Smooth muscle cell (in vitro differentiated cells): ENCODE results near the gene LITAF. TPM values are rescaled to one million over a fixed set of nuclear protein-coding genes. Genes with fewer than 3 reads are reported as not detected.

ENCODE experiments used
- DNase-seq: peaks from one replicate; lab custom pipeline; 2025; ENCODE audit not compliant: unreplicated experiment; lab: John Stamatoyannopoulos, UW
- H2AFZ ChIP-seq: fragments of 200-600 bp; sonication (generic); 2 replicates; pipeline ENCODE4 v1.6.0; 2016; ENCODE audit warnings: antibody characterized with exemption, low read depth, mild to moderate bottlenecking
- H3F3A ChIP-seq: fragments of 200-600 bp; sonication (generic); 2 replicates; pipeline ENCODE4 v1.6.0; 2017; ENCODE audit warnings: antibody characterized with exemption, low read depth
- H3K27ac ChIP-seq: fragments of 200-600 bp; sonication (generic); 2 replicates; pipeline ENCODE4 v1.5.1; 2016; ENCODE audit warnings: low read depth, mild to moderate bottlenecking
- H3K27me3 ChIP-seq: fragments of 200-600 bp; sonication (generic); 2 replicates; pipeline ENCODE4 v1.6.1; 2016; ENCODE audit warnings: low read depth, mild to moderate bottlenecking
- H3K36me3 ChIP-seq: fragments of 200-600 bp; sonication (generic); 2 replicates; pipeline ENCODE4 v1.5.1; 2016; ENCODE audit warnings: low read depth
- H3K4me1 ChIP-seq: fragments of 200-600 bp; sonication (generic); 2 replicates; pipeline ENCODE4 v1.5.1; 2016; ENCODE audit warnings: low read depth
- H3K4me2 ChIP-seq: fragments of 200-600 bp; sonication (generic); 2 replicates; pipeline ENCODE4 v1.6.0; 2016; ENCODE audit warnings: mild to moderate bottlenecking
- H3K4me3 ChIP-seq: fragments of 200-600 bp; sonication (generic); 2 replicates; pipeline ENCODE4 v1.5.1; 2016; ENCODE audit warnings: mild to moderate bottlenecking
- H3K79me2 ChIP-seq: fragments of 200-600 bp; sonication (generic); 2 replicates; pipeline ENCODE4 v1.6.0; 2016; ENCODE audit warnings: low read depth, mild to moderate bottlenecking
- H3K9ac ChIP-seq: fragments of 200-600 bp; sonication (generic); 2 replicates; pipeline ENCODE4 v1.6.0; 2016; ENCODE audit warnings: low read depth
- H3K9me3 ChIP-seq: fragments of 200-600 bp; sonication (generic); replicated peaks from 2 replicates; pipeline ENCODE4 v1.5.1; 2016; ENCODE audit warnings: low read depth
- H4K20me1 ChIP-seq: fragments of 200-600 bp; sonication (generic); 2 replicates; pipeline ENCODE4 v1.6.0; 2016; ENCODE audit warnings: low read depth
- WGBS: methylation state at CpG from one replicate; pipeline ENCODE4 v1.1.7; 2016; ENCODE audit warnings: low lambda C conversion rate; 5-methylcytosine and 5-hydroxymethylcytosine counted together
- polyA plus RNA-seq: library from polyadenylated mRNA; unstranded; fragments of >200 nt; fragmentation: Nextera tagmentation; extraction: Ambion mirVana; gene quantifications from 2 replicates; pipeline ENCODE4 v1.2.1, GENCODE V29; 2016
- total RNA-seq: library from RNA; depleted of rRNA; stranded (reverse); fragments of >200 nt; gene quantifications from 2 replicates; pipeline ENCODE4 v1.2.3, GENCODE V29; 2014
- TF ChIP-seq, protein P1 (sequence below): fragments of 200-600 bp; sonication (generic); IDR thresholded peaks from 2 replicates; pipeline ENCODE4 v1.5.1; 2017; ENCODE audit warnings: borderline replicate concordance, mild to moderate bottlenecking, antibody characterized with exemption; ENCODE audit not compliant: insufficient read depth, poor library complexity, severe bottlenecking

LITAF gene
- total and polyA plus RNA-seq, 2 experiments from 2014 or later = 40.4 to 72.6 TPM

DNA sequence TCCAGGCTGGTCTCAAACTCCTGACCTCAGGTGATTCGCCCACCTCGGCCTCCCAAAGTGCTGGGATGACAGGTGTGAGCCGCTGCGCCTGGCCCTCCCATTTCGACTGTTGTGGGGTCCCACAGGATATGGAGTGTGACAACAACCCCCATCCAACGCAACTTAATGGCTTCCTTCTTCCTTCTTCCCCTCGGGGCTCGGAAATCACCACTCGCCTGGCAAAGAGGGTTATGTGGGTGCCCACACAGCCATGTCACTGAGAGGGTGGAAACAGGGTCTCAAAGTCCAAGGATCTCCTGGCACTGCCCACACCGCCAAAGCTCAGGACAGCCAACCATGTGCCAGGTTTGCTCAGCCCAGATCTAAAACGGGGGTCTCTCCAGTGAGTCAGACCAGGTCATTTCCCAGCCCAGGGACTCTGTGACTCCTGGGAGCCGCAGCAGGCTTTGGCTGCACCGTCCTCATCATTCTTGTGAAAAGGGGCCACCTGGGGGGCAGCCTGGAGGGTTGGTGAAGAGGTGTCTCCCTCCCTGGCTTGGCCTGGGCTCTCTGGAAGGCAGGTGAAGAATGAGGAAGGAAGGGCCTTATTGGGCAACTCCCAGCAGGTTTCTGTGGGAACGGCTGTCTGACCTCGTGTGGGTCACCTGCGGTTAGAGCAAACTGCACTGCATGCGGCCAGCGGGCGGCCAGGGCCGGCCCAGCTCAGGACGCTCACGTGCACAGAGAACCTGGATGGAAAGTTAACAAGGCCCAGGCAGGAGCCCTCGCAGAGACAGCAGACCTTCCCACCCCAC lies 25.3 kb upstream of the LITAF start:
- H3K79me2 ChIP-seq = no peaks in the 10 kb centered on the region
- H3F3A ChIP-seq = no peaks in the 10 kb centered on the region
- H3K27me3 ChIP-seq = no peaks in the 10 kb centered on the region
- H2AFZ ChIP-seq = no peak overlapping the region
- WGBS = 82% methylated on average over 23 of the region's 23 CpGs
- no peak overlapping the region for H3K27ac ChIP-seq
- no peaks in the 10 kb centered on the region for H3K9me3 ChIP-seq
- no peaks in the 10 kb centered on the region for H3K36me3 ChIP-seq
- no peak overlapping the region for H3K4me3 ChIP-seq
- no peak overlapping the region for H3K9ac ChIP-seq
- no peak for DNase-seq
- no peaks in the 10 kb centered on the region for H3K4me1 ChIP-seq
- no peaks in the 10 kb centered on the region for H4K20me1 ChIP-seq
- no peak overlapping the region for H3K4me2 ChIP-seq
- TF ChIP-seq, protein P1, sequence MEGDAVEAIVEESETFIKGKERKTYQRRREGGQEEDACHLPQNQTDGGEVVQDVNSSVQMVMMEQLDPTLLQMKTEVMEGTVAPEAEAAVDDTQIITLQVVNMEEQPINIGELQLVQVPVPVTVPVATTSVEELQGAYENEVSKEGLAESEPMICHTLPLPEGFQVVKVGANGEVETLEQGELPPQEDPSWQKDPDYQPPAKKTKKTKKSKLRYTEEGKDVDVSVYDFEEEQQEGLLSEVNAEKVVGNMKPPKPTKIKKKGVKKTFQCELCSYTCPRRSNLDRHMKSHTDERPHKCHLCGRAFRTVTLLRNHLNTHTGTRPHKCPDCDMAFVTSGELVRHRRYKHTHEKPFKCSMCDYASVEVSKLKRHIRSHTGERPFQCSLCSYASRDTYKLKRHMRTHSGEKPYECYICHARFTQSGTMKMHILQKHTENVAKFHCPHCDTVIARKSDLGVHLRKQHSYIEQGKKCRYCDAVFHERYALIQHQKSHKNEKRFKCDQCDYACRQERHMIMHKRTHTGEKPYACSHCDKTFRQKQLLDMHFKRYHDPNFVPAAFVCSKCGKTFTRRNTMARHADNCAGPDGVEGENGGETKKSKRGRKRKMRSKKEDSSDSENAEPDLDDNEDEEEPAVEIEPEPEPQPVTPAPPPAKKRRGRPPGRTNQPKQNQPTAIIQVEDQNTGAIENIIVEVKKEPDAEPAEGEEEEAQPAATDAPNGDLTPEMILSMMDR = no peak

DNA sequence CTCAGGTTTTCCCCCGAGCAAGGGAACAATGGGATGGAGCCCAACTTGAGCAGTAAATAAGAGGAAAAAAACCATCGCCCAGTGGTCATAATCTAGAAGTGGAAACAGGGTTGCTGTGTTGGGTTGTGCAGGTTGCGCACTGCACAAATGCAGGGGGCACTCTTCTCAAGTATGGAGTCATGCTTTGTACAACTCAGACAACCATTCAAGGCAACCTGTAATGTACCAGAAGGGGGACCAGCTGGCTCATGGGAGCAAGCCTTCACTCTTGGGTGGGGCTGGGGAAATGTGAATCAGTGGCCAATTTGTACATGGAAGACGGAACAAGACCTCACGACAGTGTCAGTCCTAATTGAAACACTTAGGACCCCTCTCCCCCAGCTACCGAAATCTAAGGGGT lies 23.9 kb upstream of the LITAF start:
- no peak for DNase-seq
- 79% methylated on average over 6 of the region's 6 CpGs for WGBS
- Histone ChIP-seq H3K27ac (no peak overlapping the region), H3F3A (no peaks in the 10 kb centered on the region), H3K79me2 (no peaks in the 10 kb centered on the region), H3K4me3 (no peak overlapping the region), H3K36me3 (no peaks in the 10 kb centered on the region), H3K9ac (no peak overlapping the region), H3K9me3 (no peaks in the 10 kb centered on the region), H4K20me1 (no peaks in the 10 kb centered on the region), H3K27me3 (no peaks in the 10 kb centered on the region), H2AFZ (no peak overlapping the region), H3K4me1 (no peaks in the 10 kb centered on the region), H3K4me2 (no peak overlapping the region)
- TF ChIP-seq, protein P1 = no peak

DNA sequence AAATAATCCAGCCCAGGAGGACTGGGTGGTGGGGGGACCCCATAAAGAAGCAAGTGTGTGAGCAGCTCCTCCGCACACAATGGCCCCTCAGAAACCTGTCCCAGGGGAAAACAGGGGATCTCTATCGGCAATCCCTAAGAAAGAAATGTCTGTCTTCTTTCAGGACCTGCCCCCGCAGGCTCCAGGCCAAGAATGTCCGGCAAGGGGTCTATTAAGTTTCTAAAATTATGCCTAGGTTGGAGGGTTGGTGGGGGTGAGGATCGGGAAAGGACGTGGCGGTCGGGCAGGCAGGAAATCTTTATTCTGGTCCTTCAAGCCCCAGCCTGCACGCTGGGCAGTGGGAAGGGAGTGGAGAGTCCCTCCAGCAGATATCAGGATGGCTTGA lies 23.4 kb upstream of the LITAF start:
- Histone ChIP-seq H3K36me3 (no peaks in the 10 kb centered on the region), H3K9me3 (no peaks in the 10 kb centered on the region), H4K20me1 (no peaks in the 10 kb centered on the region), H2AFZ (no peak overlapping the region), H3K27me3 (no peaks in the 10 kb centered on the region), H3K4me2 (no peak overlapping the region), H3K4me1 (no peaks in the 10 kb centered on the region), H3K4me3 (no peak overlapping the region), H3K27ac (no peak overlapping the region), H3F3A (no peaks in the 10 kb centered on the region), H3K79me2 (no peaks in the 10 kb centered on the region), H3K9ac (no peak overlapping the region)
- 75% methylated on average over 9 of the region's 9 CpGs for WGBS
- TF ChIP-seq, protein P1 = no peak
- DNase-seq = no peak
